Suppressor macrophage (primary cell): ENCODE data around the gene RHOV.

Experiments
- DNase-seq, 4 experiments: peaks; one replicate each; pipeline ENCODE4 v3.0.0-alpha.2; 2020 to 2022
- total RNA-seq, 17 experiments: gene quantifications; one replicate each; lab custom pipeline; 2026; ENCODE audit warnings: mixed read lengths in 6 of 17, inconsistent platforms in 3 of 17; lab: John Stamatoyannopoulos, UW

The RHOV gene, protein sequence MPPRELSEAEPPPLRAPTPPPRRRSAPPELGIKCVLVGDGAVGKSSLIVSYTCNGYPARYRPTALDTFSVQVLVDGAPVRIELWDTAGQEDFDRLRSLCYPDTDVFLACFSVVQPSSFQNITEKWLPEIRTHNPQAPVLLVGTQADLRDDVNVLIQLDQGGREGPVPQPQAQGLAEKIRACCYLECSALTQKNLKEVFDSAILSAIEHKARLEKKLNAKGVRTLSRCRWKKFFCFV
- total RNA-seq = 0 to 2.4 (median 0.07) reads per million in 17 experiments

DNA sequence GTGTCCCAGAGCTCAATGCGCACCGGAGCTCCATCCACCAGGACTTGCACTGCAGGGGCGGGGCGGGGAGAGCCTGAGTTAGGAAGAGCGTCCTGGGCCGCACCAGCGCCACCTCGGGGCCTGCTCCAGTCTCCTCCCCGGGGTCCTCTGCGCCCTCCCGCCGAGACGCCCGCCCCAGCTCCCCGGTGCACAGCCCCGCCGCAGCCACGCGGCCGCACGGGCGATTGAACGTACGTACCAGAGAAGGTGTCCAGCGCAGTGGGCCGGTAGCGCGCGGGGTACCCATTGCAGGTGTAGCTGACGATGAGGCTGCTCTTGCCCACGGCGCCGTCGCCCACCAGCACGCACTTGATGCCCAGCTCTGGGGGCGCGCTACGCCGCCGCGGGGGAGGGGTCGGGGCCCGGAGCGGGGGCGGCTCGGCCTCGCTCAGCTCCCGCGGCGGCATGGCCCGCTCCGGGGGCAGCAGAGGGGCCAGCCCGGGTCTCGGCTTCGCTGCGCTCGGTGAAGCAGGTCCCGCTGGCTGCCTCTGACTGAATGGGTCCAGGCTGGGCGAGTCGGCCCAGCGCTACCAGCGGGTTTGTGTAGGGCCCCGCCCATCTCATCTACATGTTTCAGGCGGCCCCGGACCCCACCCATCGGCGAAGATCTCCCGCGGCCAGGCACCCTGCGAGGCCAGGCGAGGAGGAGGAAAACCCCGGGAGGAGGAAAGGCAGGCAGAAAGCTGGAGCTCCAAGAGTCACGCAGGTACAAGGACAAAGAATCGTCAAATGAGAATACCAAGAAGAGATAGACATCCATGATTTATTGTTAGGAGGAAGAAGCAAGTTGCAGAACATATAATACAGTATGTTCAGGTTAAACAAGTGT is at the start of gene RHOV:
Gene RHOV, minus strand, starts transcription at position 541 of the 868 bp plus-strand sequence. Its CDS starts 95 bp downstream, at position 446.
- DNase-seq = peak; percentile 32 to 81 (median 61)

DNA sequence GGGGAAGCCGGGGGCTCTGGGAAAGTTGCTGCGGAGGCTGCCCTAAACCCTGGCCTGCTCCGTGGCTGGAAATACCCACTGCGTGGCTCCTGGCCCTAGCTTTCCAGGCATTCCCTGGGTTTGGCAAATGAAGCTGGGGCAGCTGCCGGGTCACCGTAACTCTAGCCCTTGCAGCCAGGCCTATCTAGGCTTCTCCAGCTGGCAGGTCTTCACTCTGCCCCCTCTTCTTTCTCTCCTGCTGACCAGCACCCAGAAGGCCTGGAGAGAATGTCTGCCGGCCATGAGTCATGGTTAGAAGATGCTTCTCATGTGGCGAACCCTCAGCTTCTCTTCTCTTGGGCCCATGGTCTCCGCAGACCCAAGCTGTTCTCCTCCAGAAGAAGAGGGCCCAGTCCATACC is 49.5 kb upstream of the RHOV start:
- no peak for DNase-seq

DNA sequence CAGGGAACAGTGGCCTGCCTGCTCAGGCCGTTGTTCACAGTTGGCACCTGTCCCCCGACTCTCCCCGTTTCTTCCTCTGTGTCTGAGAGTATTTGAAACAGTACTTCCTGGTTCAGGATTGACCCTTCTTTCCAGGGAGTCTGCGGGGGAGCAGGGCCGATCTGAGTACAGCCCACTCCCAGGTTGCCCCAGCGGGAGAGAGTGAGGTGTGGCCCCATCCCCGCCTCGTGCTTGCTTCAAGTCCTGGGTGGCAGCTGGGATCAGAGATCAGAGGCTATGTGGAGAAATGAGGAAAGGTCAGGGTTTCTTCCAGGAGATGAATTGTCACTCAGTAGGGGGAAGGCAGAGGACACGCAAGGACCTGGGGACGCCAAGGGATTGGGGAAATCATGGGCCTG is 48.6 kb upstream of the RHOV start:
- DNase-seq = no peak

DNA sequence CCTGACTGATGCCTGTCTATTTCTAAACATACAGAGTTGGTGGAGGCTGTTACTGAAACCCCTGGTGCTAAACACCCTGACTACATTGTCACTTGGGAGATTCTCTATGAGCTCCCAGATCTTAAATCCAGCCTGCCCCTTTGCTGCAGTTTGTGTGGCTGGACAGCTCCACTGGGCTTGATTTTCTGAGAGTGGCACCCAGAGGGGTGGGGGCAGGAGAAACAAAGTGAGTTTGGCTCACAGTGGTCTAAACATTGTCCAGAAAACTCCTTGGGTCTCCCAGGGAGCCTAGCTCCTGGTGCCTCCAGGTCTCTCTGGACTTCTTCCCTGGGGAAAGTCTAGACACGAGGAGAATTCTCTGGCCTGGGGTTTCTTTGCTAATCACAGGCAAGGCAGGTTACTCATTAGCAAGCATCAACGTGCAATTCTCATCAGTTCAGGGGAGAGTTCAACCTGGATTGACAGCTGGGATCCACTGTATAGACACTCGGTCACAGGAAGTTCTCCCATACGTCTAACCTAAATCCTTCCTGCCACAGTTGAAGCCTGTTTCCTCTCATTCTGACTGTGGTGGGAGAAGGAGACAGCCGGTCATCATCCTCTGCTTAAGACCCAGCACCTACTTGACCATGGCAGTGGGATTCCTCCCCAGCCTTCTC is 48.0 kb upstream of the RHOV start:
- DNase-seq = no peak

DNA sequence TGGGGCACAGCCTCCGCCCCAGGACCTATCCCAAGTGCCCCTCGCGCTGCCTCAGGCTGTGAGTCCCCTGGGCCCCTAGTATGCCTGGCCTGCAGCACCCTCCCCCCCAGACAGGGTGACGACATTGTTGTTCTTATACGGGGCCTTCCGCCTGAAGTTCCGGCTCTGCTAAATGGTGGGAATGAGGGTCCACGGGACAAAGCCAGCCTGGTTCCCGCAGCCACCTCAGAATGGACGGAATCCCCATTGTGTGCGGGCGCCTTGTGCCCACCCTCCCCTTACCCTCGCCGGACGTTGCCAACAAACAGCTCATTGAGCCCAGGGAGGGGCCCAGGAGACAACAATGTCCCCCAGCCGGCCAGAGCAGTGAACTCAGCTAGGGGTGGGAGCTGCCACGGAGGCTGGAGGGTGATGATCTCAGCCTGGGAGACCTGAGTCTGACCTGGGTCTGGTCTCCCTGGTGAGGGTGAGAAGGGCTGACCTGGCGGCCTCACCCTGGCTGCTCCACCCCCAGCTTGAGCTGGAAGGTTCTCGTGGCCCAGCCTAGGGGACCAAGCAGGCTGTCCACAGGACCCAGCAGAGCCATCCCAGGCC is 44.9 kb upstream of the RHOV start:
- no peak for DNase-seq

DNA sequence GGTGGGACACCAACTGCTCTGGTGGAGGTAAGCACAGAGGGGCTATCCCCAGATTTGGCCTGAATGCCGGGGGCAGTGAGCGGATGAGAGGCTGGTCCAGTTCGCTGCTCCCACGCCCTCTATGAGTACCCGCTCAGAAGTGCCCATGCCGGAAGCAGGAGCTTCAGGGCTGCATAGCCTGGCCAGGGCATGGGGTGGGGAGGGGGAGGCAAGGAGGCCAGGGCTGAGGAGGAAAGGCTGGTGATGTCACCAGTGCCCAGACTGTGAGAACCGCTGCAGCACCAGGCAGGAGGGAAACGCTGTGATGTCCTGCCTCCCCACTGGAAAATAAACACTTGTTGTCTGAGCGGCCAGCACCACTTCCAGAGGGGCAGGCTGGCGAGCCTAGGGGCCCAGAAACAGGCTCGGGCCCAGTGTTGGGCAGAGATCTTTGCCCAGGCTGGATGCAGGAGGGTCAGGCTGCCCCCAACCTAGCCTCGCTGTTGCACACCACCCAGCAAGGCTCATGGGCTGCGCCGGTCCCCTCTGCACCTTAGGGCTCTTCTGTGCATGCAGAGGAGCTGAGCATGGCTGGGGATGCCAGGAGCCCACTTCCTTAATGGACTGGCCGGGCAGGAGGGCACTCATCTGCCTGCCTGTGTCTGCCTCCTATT is 44.2 kb upstream of the RHOV start:
- DNase-seq = no peak

DNA sequence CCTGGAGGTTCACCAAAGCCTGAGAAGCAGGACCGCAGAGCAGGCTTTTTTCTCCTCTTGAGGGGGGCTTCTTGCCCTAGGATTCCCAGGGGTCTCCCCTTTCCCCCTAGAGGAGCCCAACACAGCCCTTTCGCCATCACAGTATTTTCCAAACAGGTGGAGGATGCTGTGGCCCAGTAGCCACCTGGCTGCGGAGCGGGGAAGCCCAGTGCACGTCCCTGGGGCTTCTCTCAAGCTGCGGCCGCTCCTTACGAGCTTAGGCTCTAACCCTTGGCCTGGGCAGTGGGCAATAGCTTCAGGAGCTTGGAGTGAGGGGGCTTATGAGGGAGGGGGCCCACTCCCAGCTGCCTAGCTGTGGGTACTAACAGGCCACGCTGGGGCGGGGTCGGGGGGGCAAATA is 43.6 kb upstream of the RHOV start:
- no peak for DNase-seq

DNA sequence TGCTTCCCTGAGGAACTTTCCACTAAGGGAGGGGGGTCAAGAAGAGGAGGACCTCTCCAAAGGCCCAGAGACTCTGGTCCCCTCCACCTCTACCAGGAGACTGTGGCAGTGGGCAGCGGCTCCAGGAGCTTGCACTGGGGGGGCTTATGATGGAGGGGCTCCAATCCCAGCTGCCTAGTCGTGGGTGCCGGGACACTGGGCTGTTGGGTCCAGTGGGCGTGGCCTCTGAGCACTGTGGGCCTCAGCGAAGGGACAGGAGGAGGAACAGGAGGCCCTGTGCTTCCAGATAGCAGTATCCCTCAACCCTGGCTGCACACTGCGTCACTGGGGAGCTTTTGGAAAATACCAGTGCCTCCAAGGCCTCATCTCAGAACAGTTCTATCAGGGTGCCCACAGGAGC is 41.6 kb upstream of the RHOV start:
- DNase-seq = no peak

DNA sequence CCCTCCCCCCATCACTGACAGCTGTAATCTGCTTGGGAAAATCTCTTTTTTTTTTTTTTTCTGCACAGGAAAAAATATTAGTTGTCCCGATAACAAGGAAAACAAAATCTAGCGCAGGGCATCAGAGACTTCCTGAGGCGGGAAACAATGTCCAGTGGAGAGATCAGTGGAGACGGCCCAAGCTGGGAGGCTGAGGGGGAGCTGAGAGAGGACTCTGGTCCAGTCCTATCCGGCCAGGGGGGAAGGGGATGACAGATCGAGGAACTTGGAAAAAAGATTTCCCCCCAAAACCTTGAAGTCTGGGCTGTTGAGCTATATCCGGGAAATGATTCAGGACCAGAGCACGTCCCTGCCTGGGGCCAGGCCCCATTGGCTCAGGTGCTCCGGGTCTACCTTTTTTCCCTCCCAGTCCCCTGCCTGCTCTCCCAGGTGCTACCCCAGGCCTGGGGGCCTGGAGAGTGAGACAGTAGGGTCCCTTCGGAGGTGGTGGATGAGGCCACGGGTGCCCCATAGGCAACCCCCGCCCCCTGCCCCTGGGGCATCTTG is 41.2 kb upstream of the RHOV start:
- DNase-seq = no peak

DNA sequence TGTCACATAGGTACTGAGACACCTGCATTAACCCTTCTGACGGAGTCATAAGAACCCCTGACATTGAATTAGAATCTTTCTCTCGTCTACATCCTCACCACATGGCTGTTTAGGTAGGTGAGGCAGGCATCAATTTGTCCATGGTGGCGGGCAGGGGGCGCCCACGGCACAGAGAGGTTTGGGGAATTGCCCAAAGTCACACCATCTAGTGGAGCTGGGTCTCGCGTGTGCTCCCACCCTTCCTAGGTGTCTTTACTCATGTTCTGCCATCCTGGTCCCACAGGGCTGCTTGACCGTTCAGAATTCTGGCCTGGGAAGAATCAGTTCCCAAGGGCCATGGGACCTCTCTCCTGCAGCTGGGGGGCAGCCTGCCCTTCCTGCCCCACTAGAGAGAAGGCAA is 40.5 kb upstream of the RHOV start:
- no peak for DNase-seq

DNA sequence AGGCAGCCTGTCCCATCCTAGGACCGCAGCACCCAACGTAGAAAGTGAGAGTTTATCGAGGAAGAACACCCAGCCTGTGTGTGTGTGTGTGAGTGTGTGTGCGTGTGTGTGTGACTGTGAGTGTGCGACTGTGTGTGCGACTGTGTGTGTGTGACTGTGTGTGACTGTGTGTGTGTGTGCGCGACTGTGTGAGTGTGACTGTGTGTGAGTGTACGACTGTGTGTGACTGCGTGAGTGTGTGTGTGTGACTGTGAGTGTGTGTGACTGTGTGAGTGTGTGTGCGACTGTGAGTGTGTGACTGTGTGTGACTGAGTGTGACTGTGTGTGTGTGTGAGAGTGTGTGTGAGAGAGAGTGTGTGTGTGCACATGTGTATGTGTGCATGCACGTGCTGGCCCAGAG is 40.0 kb upstream of the RHOV start:
- no peak for DNase-seq

DNA sequence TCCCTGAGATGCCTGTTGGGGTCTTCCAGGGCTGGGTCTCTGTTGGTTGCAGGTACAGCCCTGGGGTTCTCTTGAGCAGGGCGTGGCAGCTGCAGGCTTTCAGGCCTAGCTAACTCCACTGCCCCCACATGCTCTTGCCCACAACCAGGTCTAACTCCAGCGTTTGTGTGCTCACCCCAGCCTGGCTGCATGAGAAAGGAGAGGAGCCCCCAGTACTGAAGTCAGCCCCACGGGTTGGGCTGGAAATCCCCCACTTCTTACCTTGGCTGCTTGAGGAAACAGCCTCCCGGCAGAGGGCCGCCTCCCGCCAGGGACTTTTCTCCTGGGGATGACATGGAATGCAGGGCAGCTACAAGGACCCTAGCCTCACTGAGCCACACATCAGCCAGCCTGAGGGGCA is 38.4 kb upstream of the RHOV start:
- DNase-seq = no peak

DNA sequence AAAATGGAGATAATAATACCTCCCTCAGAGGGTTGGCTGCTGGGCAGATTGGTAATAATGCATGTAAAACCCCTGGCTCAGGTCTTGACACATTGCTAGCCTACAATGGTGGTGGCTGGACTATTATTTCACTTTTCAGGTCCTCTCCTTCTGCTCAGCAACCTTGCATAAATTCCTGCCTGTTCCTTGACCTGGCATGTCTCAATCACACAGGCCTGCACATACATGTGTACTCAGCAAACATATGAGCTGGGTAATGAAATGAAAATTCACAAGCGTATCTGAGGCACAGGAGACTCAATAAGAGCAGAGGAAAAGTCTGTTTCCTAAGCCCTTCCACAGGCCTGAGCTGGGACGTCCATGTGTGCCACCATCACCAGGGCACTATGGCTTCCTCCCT is 37.7 kb upstream of the RHOV start:
- no peak for DNase-seq

DNA sequence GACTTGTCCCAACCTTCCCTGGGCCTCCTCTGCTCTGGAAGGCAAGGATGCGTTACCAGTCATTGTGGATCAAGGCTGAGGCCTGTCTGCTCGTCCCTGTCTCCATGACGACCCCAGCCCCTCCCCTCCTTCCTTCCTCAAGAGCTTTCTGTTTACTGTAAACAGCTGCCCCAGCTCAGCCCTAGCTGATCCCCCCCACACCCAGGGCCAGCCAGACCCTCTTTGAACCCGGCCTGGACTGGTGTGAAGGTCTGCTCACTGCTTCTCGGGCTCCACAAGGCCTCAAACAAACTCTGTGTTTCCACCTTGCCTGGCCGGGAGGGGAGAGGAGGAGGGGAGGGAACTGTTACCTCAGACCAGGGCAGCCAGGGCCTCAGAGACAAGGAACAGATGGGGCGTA is 37.1 kb upstream of the RHOV start:
- DNase-seq = no peak

DNA sequence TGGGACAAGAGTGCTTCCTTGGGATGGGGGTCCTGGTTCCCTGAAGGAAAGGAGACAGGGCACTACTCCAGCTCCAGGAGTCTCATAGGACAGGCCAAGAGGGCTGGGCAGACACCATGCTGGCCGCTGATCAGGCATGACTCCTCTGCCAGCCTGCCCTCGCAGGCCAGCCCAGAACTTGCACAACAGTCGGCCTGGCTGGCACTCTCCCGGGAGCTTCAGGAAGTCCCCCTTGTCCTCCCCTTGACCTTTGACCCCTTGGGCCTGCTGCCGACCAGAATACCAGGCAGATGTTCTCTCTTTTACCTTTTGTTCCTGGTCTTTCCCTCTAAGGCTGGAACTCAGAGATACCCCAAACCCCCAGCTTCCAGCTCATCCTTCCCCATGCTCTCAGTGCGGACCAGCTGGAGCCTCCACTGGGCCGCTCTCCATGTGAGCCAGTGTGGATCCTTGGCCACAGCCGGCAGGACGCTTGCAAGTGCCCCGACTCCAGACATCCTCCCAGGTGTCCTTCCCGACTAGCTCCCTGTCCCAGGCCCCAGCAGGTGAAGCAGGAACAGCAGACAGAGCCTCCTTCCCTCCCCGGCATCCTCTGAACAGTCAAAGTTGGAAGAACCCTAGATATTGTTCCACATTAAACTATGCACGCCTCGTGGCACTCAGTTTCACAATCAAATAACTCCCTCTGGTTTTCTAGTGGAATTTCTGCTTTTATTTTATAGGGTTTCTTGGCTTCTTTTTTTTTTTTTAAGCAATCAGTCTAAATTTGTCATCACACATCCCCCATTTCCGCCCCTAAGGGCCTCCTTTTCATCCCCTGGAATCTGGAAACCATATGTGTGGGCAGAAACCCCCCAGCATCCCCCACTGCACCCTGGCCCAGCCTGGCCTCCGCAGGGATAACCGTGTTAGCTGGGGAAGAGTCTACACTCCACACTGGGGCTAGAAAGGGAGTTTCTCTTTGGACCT is 35.9 kb upstream of the RHOV start:
- peak; percentile 64 to 81 (median 76) for DNase-seq

DNA sequence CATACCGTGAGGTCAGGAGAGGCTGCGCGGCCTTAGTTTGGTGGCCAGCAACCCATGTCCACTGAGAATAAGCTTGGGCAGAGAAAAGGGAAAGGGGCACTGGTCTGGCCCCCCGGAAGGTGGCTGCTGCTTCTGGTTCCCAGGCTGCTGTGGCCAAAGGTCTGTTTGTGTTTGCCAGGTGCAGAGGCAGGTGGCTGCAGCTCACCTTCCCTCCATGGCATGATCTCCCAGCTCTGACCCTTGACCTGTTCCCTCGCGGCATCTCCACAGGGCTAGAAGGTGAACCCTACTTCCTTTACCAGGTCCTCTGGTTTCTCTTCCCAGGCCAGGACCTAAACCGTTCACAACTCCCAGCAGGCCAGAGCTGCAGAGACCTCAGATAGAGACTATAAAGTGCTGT is 34.1 kb upstream of the RHOV start:
- no peak for DNase-seq

DNA sequence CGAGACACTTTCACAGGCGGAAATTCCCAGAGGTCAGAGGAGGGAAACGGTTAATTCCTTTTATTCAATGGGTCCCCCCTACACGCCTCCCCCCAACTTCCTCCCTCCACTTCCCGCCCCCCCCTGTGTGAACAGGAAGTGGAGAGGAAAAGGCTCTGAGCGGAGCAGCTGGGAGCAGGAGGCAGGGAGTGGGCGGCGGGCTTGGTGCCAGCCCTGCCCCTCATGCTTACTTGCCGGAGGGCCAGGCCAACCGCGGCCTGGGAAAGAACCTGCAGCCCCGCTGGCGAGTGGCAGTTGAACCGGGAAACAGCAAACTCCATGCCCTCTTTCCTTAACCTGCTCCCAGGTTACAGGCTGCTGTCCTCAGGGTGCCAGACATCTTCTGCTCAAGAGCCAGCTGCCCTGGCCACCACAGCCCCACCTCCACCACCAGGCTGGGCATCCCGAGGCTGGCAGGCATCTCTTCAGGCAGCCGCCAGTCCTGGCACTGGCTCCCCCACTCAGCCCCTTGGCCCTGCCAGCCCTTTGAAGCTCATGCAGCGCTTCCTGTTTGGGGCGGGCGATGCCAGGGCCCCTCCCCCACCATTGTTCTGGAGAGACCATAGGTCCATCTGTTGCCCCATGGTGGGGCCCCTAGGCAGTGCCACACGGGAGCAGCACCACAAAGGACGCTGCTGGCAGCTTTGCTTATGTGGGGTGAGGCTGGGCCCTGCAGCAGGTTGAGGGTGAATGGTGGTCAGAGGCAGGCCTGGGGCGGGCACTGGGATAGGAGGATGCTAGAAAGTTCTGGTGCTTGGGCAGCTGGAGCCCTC is 33.2 kb upstream of the RHOV start:
- peak; percentile 49 to 76 (median 70) for DNase-seq

DNA sequence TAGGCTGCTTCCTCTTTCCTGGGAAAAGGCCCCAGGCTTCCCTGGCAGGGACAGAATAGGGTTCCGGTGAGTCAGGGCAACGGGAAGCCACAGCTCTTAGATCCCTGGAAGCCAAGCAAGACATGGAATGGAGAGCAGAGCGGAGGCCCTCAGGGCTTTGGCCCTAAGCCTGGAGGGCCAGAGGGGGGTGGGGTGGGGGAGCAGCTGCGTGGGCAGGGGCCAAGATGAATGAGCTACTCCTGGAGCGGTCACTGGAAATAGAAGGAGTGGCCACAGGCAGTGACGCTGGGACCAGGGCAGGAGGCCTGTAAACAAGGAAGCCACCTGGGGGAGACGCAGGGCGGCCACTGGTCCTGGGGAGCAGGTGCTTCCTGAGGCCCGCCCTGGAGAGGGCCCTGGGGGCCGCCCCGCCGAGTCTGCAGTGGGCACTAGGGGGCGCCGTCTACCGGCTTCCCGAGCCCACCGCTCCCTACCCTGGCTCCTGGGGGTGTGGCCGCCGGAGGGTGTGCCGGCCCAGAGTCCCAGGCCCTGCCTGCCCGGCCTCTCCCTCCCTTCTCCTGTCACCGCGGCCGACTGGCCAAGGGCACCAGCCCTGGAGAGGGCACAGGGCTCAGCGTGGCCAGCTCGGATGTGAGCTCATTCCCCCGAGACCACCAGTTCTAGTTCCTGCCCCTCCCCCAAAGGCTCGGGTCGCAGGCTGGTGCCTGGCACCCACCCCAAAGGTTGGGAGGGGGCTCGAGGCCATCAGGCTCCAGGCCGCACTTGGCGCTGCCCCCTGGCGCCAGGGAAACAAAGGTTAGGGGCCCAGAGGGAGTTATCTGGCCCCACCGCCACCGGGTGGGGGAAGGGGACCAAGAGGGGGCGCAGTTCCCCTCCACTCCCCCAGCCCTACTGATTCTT is 32.3 kb upstream of the RHOV start:
- DNase-seq = peak; percentile 46 to 72 (median 57)
